Esophagus (tissue), 2 donors: ENCODE results near the gene DHRS7B. TPM values are rescaled to one million over a fixed set of nuclear protein-coding genes. Genes with fewer than 3 reads are reported as not detected.

ENCODE experiments used
- H3K27ac ChIP-seq, 2 donors: one replicate each; pipeline ENCODE4 v1.5.1; 2013; ENCODE audit warnings: low read depth in 2 of 2, mild to moderate bottlenecking in 2 of 2, inconsistent platforms in 1 of 2, low read length in 1 of 2, moderate library complexity in 1 of 2
- H3K27me3 ChIP-seq, 2 donors: one replicate each; pipeline ENCODE4 v1.6.1; 2013; ENCODE audit warnings: low read length in 2 of 2, control low read depth in 1 of 2, mild to moderate bottlenecking in 1 of 2; ENCODE audit not compliant: insufficient read depth in 2 of 2, control insufficient read depth in 1 of 2
- H3K36me3 ChIP-seq, 2 donors: one replicate each; pipeline ENCODE4 v1.6.1; 2013; ENCODE audit warnings: low read length in 1 of 2; ENCODE audit not compliant: control insufficient read depth in 2 of 2, insufficient read depth in 2 of 2
- H3K4me1 ChIP-seq, 2 donors: one replicate each; pipeline ENCODE4 v1.6.1; 2013; ENCODE audit warnings: low read length in 1 of 2; ENCODE audit not compliant: control insufficient read depth in 2 of 2, insufficient read depth in 2 of 2
- H3K4me3 ChIP-seq, 2 donors: one replicate each; pipeline ENCODE4 v1.5.1; 2013; ENCODE audit warnings: low read length in 2 of 2, mild to moderate bottlenecking in 2 of 2, low read depth in 1 of 2, moderate library complexity in 1 of 2
- H3K9me3 ChIP-seq, 2 donors: one replicate each; pipeline ENCODE4 v1.6.1; 2013; ENCODE audit warnings: mild to moderate bottlenecking in 2 of 2, low read depth in 1 of 2, low read length in 1 of 2, moderate library complexity in 1 of 2; ENCODE audit not compliant: control insufficient read depth in 2 of 2, insufficient read depth in 1 of 2
- WGBS, 2 donors: extraction: QIAGEN DNeasy Blood & Tissue Kit; methylation state at CpG; one replicate each; pipeline ENCODE4 v1.1.7; 2013; 5-methylcytosine and 5-hydroxymethylcytosine counted together
- polyA plus RNA-seq, 2 donors: library from polyadenylated mRNA; stranded (reverse); fragments of 200-250 nt; gene quantifications; one replicate each; pipeline ENCODE4 v1.2.3, GENCODE V29; 2013
- donor health status: healthy with polysubstance abuse.
- donor health status: Bipolar disorder and iron deficiency.

DHRS7B gene
- polyA plus RNA-seq, 2 donors: 18.8 to 19.4 TPM

DNA sequence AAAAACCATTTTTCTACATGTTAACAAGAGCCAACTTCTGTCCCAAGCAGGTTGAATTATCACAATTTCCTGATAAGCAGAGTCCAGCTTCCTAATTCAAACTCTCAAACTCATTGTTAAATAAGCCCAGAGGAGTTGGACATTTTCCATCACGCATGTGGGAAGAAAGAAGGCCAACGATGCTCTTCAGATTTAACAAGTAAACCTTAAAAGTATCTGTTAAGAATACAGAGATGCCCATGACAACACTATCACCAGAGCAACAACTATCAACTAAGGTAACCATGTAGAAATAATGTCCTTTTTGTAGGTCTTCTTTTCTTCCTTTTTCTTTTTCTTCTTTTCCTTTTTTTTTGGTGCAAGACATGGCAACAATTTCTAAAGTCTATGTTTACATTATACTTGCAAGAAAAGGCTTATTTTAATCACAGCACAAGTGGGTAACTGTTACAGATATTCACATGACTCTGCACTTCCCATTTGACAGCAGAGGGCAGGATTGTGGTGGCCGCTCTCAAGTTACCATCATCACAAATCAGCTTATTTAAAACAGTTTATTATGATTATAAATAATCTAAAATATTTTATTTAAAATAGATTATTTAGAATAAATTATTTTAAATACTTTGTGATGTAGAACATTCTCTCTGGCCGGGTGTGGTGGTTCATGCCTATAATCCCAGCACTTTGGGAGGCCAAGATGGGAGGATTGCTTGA is 35.7 kb upstream of the DHRS7B start:
- H3K9me3 ChIP-seq: no peaks in the 10 kb centered on the region
- peaks cover 0 to 2% of the 10 kb centered on the region in 2 donors for H3K27me3 ChIP-seq
- H3K27ac ChIP-seq: no peak overlapping the region
- no peak overlapping the region for H3K4me3 ChIP-seq
- 60 to 68% methylated on average over 4 of the region's 4 CpGs for WGBS, 2 donors
- no peaks in the 10 kb centered on the region for H3K4me1 ChIP-seq
- H3K36me3 ChIP-seq: no peaks in the 10 kb centered on the region

DNA sequence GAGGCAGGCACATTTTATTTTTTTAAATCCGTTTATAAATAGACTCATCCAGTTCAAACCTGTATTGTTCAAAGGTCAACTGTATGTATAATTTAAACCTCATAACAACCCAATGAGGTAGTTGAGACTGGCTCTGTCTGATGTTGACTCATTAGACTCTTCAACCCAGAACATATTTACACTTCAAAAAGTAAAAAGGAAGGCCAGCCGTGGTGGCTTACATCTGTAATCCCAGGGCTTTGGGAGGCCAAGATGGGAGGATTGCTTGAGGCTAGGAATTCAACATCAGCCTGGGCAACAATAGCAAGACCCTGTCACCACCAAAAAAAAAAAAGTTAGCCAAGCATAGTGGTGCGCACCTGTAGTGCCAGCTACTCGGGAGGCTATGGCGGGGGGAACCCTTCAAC is 32.5 kb upstream of the DHRS7B start:
- H3K36me3 ChIP-seq: no peaks in the 10 kb centered on the region
- H3K4me3 ChIP-seq: no peak overlapping the region
- WGBS, 2 donors: 77% methylated on average over 5 of the region's 5 CpGs
- H3K4me1 ChIP-seq: no peaks in the 10 kb centered on the region
- H3K27ac ChIP-seq: no peak overlapping the region
- H3K9me3 ChIP-seq: no peaks in the 10 kb centered on the region
- H3K27me3 ChIP-seq: no peaks in the 10 kb centered on the region

DNA sequence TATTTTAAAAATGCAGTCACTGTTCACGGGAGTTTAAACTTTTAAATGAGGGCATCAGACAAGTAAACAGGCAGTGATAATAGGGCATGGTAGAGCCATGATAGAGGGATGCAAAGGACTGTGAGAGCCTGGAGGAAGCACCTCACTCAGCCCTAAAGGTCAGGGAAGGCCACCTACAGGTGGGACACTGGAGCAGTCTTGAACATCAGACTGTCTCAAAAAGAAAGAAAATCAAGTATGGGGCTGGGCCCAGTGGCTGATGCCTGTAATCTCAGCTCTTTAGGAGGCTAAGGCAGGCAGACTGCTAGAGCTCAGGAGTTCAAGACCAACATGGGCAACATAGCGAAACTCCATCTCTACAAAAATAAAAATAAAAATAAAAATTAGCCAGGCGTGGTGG is 31.0 kb upstream of the DHRS7B start:
- Histone ChIP-seq H3K27ac (no peak overlapping the region), H3K4me1 (no peaks in the 10 kb centered on the region), H3K27me3 (no peaks in the 10 kb centered on the region), H3K4me3 (no peak overlapping the region), H3K9me3 (no peaks in the 10 kb centered on the region), H3K36me3 (no peaks in the 10 kb centered on the region)
- 82 to 87% methylated on average over 3 of the region's 3 CpGs for WGBS, 2 donors

DNA sequence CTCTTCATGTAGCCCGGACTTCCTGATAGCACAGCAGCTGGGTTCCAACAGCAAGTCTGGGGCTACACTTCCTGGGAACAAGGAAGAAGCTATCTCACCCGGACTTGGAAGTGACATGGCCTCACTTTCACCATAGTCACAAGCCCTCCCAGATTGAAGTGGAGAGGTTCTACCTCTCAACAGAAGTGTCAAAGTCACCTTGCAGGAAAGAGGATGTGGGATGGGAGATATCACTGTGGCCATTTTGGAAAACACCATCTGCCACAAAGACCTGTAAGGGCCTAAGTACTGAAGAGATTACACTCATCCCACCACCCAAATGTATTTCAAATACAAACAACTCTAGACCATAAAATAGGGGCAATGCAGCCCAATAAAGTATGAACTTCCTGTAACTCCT is 29.9 kb upstream of the DHRS7B start:
- Histone ChIP-seq H3K9me3 (no peaks in the 10 kb centered on the region), H3K27me3 (no peaks in the 10 kb centered on the region), H3K4me1 (no peaks in the 10 kb centered on the region), H3K4me3 (no peak overlapping the region), H3K36me3 (no peaks in the 10 kb centered on the region), H3K27ac (no peak overlapping the region)
- WGBS, 2 donors: 85 to 92% methylated on average over 2 of the region's 2 CpGs

DNA sequence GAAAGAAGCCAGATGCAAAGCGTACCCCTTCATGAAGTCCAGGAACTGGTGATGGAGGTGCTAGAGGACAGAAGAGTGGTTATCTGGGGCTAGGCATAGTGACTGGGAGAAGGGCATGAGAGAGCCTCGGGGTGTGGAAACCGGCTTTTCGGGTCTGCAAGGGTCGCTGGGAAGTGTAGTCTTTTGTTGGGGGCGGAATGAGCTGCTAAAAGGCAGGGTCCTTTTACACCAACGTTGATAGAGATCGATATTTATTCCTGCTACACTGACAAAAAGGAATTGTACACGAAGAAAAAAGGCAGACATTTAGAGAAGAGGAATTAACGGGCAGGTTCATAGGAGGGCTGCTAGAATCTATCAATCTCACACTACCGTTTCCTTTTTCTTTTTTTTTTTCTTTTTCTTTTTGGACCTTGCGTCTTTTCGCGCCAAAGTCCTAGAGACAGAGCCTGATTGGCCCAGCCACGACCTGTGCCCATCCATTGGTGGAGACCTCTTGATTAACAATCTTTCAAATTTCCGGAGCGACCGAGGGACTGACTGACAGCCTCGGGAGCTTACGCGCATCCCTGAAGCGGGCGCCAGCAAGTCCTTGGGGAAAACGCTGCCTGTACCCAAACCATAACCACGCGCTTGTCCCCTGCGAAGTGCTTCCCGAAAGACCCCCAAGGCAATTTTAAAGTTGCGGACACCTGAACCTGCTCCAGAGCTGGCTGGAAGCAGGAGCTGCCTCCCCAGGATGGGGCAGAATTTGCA is 27.7 kb upstream of the DHRS7B start:
- Histone ChIP-seq H3K4me1 (no peaks in the 10 kb centered on the region), H3K27me3 (no peaks in the 10 kb centered on the region), H3K36me3 (no peaks in the 10 kb centered on the region), H3K27ac (no peak overlapping the region), H3K4me3 (peak overlapping the region; percentile 37 to 43), H3K9me3 (no peaks in the 10 kb centered on the region)
- WGBS, 2 donors: 1% methylated on average over 29 of the region's 29 CpGs

DNA sequence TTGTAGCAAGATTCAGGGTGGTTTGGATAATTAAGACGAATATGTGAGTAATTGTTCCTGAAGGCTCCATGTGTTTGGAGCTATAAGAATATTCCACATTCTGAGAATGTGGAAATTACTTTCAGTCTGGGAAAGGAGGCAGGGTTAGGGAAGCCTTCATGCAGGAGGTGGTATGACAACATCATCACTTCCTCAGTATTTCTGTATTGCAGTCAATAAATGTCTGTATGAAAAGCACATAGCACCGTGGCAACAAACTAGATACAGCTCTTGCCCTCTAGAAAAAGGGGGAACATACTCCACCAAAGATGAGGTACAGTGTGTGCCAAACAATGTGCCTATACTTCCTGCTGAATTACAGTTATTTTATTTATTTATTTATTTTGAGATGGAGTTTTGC is 26.1 kb upstream of the DHRS7B start:
- Histone ChIP-seq H3K9me3 (no peaks in the 10 kb centered on the region), H3K27me3 (no peaks in the 10 kb centered on the region), H3K4me3 (no peak overlapping the region), H3K36me3 (no peaks in the 10 kb centered on the region), H3K4me1 (no peaks in the 10 kb centered on the region), H3K27ac (no peak overlapping the region)
- 72 to 76% methylated on average over 2 of the region's 2 CpGs for WGBS, 2 donors

DNA sequence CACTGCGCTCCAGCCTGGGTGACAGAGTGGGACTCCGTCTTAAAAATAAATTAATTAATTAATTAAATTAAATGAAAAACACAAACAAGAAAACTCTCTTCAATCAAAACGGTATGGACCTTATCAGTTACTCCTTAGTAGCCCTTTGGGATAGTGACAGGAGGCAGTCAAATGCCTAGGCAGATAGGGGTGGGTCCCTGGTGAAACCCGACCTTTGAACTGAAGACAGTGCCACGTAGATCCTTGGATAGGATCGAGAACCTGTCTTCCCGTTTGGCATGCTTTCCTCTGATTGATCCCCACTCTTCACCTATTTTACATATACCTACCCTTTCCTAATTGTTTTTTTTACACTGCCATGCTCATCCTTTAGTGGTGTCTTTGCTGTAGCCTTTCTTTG is 22.2 kb upstream of the DHRS7B start:
- WGBS, 2 donors: 77 to 86% methylated on average over 7 of the region's 7 CpGs
- H3K4me3 ChIP-seq: no peak overlapping the region

DNA sequence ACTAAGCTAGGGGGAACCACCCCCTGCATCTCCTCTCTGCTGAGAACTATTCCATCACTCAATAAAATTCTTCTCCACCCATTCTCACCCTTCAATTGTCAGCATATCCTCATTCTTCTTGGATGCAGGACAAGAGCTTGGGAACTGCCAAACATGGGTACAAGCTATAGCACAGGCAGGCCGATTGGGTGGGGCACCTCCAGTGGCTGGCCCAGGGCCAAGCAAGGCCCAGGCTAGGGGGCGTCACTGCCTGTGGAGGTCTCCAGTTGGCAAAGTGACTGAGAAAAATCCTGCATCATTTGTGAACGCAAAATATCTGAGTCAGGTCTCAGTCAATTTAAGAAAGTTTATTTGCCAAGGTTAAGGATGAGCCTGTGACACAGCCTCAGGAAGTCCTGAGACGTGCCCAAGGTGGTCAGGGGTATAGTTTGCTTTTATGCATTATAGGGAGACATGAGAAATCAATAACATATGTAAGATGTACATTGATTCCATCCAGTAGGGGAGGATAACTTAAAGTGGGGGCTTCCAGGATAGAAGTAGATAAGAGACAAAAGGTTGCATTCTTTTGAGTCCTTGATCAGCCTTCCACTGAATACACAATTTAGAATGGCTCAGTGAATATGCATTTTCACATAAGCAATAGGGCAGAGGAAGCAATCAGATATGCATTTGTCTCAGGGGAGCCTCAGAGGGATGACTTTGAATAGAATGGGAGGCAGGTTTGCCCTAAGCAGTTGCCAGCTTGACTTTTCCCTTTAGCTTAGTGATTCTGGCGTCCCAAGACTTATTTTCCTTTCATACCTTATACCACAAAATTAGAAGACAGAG is 21.5 kb upstream of the DHRS7B start:
- no peaks in the 10 kb centered on the region for H3K27me3 ChIP-seq
- WGBS, 2 donors: 59 to 71% methylated on average over 5 of the region's 5 CpGs
- no peaks in the 10 kb centered on the region for H3K9me3 ChIP-seq
- no peaks in the 10 kb centered on the region for H3K4me1 ChIP-seq
- H3K4me3 ChIP-seq: no peak overlapping the region
- no peaks in the 10 kb centered on the region for H3K36me3 ChIP-seq
- no peak overlapping the region for H3K27ac ChIP-seq

More for the DNA sequence above, 22.2 kb upstream of the DHRS7B start:
- Histone ChIP-seq H3K4me1 (no peaks in the 10 kb centered on the region), H3K9me3 (no peaks in the 10 kb centered on the region), H3K36me3 (no peaks in the 10 kb centered on the region), H3K27ac (no peak overlapping the region), H3K27me3 (no peaks in the 10 kb centered on the region)

DNA sequence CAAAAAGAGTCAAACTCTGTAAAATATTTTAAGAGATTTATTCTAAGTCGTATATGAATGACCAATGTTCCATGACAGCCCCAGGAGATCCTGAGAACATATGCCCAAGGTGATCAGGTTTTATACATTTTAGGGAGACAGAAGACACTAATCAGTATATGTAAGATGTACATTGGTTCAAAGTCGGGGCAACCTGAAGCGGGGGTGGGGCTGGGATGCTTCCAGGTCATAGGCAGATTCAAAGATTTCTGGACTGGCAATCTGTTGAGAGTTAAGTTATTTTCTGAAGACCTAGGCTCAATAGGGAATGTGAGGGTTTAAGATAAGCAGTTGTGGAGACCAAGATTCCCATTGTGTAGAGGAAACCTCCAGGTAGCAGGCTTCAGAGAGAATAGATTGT is 20.4 kb upstream of the DHRS7B start:
- Histone ChIP-seq H3K4me1 (no peaks in the 10 kb centered on the region), H3K4me3 (no peak overlapping the region), H3K36me3 (no peaks in the 10 kb centered on the region), H3K9me3 (no peaks in the 10 kb centered on the region), H3K27me3 (no peaks in the 10 kb centered on the region), H3K27ac (no peak overlapping the region)
- 82 to 84% methylated on average over 3 of the region's 3 CpGs for WGBS, 2 donors
